NCI-H446 treated with DMSO at 0.1 percent for 48 hours (cell line): ENCODE results near the gene C6orf62.
A peak's percentile ranks its signal among the peaks of the same experiment; 100 is the strongest.
"Not testable (repeated sequence)": the region's sequence is repeated elsewhere in the genome, so short reads cannot be mapped to it uniquely, and the experiment has no call there.

ENCODE experiments used
- DNase-seq: peaks from one replicate; lab custom pipeline; 2025; lab: John Stamatoyannopoulos, UW

Gene C6orf62

DNA sequence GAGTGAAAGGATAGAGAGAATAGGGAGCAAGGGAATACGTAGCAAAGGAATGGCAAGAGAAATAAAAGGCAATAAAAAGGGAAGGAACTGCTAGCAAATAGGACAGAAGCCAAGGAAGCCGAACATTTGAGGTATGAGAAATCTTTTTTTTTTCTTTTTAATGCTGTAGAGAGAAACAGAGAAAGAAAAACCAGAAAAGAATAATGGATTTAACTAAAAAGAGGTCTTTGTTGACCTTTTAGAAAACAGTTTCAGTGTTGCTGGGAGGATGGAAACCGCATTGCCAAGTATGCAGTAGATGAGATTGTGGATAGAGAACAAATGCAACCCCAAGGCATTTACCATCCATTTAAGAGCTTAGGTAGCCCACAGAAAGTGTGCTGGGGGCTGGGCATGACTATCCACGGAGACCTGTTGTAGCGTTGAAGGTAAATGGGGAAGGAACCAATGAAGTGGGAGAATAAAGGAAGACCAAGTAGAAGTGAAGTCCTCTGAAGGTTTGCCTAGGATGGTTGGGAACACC lies 23.3 kb upstream of the C6orf62 start:
- no peak for DNase-seq

- no peak for DNase-seq
These were observed 21.9 kb upstream of the C6orf62 start for GRCh38 chr6:24740861-24741260.

DNA sequence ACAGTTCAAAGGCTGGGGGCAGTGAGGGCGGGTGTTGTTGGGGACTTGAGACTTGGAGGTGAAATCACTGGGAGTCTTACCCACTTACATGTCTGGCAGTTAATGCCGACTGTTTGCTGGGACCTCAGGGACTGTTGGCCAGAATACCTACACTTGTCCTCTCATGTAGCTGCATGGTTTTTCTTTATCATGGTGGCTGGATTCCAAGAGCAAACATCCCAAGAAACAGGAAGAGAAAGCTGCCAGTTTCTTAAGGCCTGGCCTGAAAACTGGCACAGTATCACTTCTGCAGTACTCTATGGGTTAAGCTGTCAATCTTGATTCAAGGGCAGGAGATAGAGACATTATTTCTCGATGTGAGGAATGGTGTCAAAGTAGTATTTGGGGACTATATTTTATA lies 19.8 kb upstream of the C6orf62 start:
- DNase-seq: no peak

DNA sequence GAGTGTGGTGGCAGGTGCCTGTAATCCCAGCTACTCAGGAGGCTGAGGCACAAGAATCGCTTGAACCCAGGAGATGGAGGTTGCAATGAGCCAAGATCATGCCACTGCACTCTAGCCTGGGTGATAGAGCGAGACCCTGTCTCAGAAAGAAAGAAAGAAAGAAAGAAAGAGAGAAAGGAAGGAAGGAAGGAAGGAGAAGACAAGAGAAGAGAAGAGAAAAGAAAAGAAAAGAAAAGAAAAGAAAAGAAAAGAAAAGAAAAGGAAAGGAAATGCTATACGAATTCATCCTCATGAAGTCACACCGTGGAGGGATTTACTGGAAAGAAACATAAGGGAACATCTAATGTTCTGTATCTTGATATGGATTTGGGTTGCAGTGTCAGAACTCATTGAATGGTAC lies 15.8 kb upstream of the C6orf62 start:
- DNase-seq: not testable (repeated sequence)

DNA sequence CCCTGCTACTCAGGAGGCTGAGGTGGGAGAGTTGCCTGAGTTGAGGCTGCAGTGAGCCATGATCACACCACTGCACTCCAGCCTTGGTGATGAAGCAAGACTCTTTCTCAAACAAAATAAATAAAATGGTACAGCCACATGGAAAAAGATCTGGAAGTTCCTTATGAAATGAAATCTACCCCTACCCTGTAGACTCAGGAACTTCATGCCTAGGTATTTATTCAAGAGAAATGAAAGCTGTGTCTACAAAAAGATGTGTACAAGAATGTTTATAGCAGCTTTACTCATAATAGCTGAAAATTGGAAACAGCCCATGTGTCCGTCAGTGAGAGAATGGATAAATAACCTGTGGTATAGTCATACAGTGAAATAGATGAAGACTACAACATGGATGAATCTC lies 15.2 kb upstream of the C6orf62 start:
- DNase-seq: no peak

- DNase-seq: not testable (repeated sequence)
These were observed 12.6 kb upstream of the C6orf62 start for GRCh38 chr6:24731456-24732134.

GRCh38 chr6:24730653-24731052 lies 11.7 kb upstream of the C6orf62 start:
- DNase-seq: not testable (repeated sequence)

- DNase-seq: no peak
These were observed 4.3 kb upstream of the C6orf62 start for GRCh38 chr6:24723270-24723669.

- no peak for DNase-seq
These were observed 2.7 kb upstream of the C6orf62 start for GRCh38 chr6:24721461-24722215.

- peak; percentile 99 for DNase-seq
These were observed 1.9 kb upstream of the C6orf62 start for GRCh38 chr6:24720604-24721460.

DNA sequence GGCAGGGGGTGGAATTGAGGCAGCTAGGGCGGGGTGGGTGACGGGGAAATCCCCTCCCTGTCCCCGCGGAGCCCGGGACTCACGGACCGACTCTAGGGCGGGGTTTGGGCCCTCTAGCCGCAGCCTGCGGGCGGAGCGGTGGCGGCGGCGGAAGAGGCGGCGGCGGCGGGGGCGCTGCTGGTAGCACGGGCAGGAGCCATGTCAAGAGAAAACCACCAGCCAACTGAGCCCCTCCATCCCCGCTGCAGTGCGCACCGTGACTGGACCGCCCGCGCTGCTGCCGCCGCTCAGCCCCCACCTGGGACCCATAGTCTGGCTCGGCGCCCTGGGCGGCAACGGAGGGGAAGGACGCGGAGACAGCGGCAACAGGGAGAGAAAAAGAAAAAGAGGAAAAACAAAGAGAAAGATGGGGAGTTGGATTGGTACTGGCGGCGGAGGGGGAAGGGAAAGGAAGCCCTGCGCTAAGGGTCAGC lies 1.2 kb upstream of the C6orf62 start:
- no peak for DNase-seq

DNA sequence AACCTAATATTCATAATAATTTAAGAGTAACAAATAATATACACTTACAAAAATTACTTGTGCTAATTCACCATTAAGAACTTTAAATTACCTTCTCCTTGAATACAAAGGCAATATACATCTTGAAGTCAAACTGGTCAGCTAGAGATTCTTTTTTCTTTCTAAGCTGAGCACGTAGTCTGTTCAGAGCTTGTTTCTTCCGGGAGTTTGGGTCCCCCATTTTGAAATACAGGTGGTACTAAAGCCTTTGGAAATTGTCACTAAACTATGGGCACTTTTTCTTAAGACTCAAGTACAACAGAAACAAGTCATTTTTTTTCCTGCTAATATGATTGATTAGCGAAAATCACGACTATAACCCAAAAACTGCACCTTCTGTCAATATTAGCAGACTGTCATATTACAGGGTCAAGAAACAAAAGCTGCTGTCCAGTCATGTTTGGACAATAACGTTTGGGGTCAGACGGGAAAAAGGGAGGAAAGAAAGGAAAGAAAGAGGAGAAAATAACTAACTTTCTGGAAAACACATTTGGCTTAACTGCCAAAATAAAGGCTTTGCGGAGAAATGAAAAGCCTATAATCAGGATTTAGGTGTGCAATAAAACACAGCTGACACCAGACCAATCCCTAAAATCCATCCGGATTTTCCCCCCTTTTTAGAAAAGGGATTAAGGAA lies 367 bp downstream of the C6orf62 start:
- DNase-seq: no peak

DNA sequence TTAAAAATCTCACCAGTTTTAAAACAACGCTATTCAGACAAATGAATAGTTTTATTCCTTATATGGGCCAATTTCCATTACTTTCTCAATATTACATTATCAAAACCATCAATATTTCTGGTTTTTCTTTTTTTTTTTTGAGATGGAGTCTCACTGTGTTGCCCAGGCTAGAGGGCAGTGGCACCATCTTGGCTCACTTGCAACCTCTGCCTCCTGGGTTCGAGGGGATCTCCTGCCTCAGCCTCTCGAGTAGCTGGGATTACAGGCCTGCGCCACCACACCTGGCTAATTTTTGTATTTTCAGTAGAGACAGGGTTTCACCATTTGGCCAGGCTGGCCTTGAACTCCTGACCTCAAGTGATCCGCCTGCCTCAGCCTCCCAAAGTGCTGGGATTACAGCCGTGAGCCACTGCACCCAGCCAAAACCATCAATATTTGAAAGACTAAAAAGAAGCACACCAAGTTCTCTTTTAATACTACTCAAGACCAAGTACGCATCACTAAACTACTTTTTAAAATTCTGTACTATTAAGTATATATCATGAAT lies 2.3 kb downstream of the C6orf62 start:
- DNase-seq: not testable (repeated sequence)

- DNase-seq: no peak
These were observed 8.2 kb downstream of the C6orf62 start for GRCh38 chr6:24710519-24711303.

DNA sequence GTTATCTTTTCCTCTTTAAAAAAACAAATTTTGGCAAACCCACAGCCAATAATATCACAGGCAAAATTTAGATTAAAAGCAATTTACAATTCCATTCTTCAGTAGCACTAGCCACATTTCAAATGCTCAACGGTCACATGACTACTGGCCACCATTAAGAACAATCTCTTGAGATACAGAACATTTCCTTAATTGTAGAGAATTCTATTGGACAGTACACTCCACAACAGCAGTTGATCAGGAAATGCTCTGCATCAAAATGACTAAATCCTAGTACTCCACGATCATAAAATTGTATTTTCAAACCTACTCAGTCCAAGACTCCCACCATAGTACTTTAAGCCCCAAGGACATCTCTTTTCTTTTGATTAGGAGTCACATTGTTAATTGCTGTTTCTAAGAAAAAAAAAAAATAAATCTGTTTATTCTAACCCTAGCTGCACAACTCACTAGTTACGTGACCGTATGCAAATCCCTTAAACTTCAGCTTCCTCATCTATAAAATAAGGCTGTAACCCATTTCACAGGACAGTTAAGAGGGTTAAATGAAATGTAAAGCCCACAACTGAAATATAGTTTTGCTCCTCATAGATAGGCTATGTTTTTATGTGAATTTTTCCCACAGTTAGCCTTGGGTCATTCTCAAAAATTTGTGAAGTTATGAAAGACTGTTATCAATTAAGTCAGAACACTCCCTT lies 9.8 kb downstream of the C6orf62 start:
- no peak for DNase-seq

GRCh38 chr6:24708612-24709011 lies 10.3 kb downstream of the C6orf62 start:
- DNase-seq: no peak

DNA sequence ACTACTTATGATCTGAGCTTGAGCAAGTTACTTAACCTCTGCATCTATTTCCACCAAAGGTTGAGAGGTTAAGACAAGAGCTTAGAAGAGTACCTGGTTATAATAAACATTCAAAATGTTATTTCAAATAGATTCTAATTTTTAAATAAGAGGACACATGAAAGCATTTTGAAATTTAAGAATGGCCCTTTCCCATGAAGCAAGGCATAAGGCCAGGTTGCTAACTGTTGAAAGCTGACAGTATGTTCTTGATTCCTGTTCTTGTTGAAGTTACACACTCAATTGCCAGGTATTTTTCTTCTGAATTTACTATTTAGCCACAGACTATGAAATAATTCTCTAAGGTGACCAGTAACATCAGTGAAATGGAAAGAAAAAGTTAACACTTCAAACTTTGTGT lies 14.5 kb downstream of the C6orf62 start:
- DNase-seq: no peak

GRCh38 chr6:24702720-24703282 lies 16.2 kb downstream of the C6orf62 start:
- DNase-seq: no peak

GRCh38 chr6:24699521-24700359 lies 19.2 kb downstream of the C6orf62 start:
- DNase-seq: no peak
